ENCODE results near the gene ZNF737. TPM values are rescaled to one million over a fixed set of nuclear protein-coding genes. Genes with fewer than 3 reads are reported as not detected.
"Not testable (repeated sequence)": the region's sequence is repeated elsewhere in the genome, so short reads cannot be mapped to it uniquely, and the experiment has no call there.

The ZNF737 gene
- 10 to 100 TPM; 14.0 to 16.2 TPM for total RNA-seq

GRCh38 chr19:20565321-20566018 lies at the start of gene ZNF737:
ZNF737 (minus strand) TSS chr19:20565781; CDS start chr19:20565640, 141 bp downstream.
- Mint-ChIP-seq H3K4me1 (ENCODE audit: low read depth) (peaks cover 23% of the 10 kb centered on the region), H3K4me3 (peak within 1 kb of the TSS; percentile 93), H3K9me3 (peaks cover 32% of the 10 kb centered on the region), H3K27ac (peak within 1 kb of the TSS; percentile 97), H3K27me3 (no peaks in the 10 kb centered on the region), H3K36me3 (ENCODE audit: low read depth) (peaks cover 43% of the 10 kb centered on the region)
- peak; percentile 98 for DNase-seq
- peak; percentile 95 for ATAC-seq
- CTCF ChIA-PET, result interaction anchor here (0.9 to 1.5 kb wide), 4 partner anchors 9 to 567 kb away, joined by 3 to 5 read pairs (median 4); no protein-coding TSS in a partner anchor
- TF ChIP-seq CTCF (IDR thresholded peaks at IDR 0.05), result no peak
- intact Hi-C loops (cut with micrococcal nuclease), result loop anchor here (5.0 kb wide), 1 partner anchor 212 kb away; the partner anchor contains the start of gene ZNF66
- POLR2A ChIA-PET, result interaction anchor here (0.6 to 2.2 kb wide), 12 partner anchors 9 to 526 kb away, joined by 3 to 18 read pairs (median 3); partner anchors contain the start of genes ZNF486, ZNF626, ZNF66 and ZNF682

- H3K36me3 Mint-ChIP-seq (ENCODE audit: low read depth); ATAC-seq; intact Hi-C loops (cut with micrococcal nuclease); H3K4me1 Mint-ChIP-seq (ENCODE audit: low read depth); H3K27ac Mint-ChIP-seq; DNase-seq; CTCF ChIA-PET; H3K4me3 Mint-ChIP-seq; H3K27me3 Mint-ChIP-seq; POLR2A ChIA-PET: not testable (repeated sequence)
- H3K9me3 Mint-ChIP-seq, result peaks cover 54% of the 10 kb centered on the region
Observed at GRCh38 chr19:20614971-20615370, 49.4 kb upstream of the ZNF737 start.

GRCh38 chr19:20612711-20613316 lies 47.2 kb upstream of the ZNF737 start:
- DNase-seq, result no peak
- Mint-ChIP-seq H3K9me3 (peaks cover 54% of the 10 kb centered on the region), H3K4me3 (no peak overlapping the region), H3K4me1 (ENCODE audit: low read depth) (no peaks in the 10 kb centered on the region), H3K27me3 (no peaks in the 10 kb centered on the region), H3K27ac (no peak overlapping the region), H3K36me3 (ENCODE audit: low read depth) (no peaks in the 10 kb centered on the region)
- intact Hi-C loops (cut with micrococcal nuclease), result no loop called here
- POLR2A ChIA-PET, result interaction anchor here (0.6 kb wide), 1 partner anchor 12 kb away, joined by 3 read pairs; no protein-coding TSS in a partner anchor
- no peak for ATAC-seq
- TF ChIP-seq CTCF (IDR thresholded peaks at IDR 0.05), result no peak
- CTCF ChIA-PET, result no interaction called here

GRCh38 chr19:20611866-20612265 lies 46.3 kb upstream of the ZNF737 start:
- peaks cover 50% of the 10 kb centered on the region for H3K9me3 Mint-ChIP-seq
- TF ChIP-seq CTCF (IDR thresholded peaks at IDR 0.05), result no peak
- intact Hi-C loops (cut with micrococcal nuclease), result no loop called here
- no peak overlapping the region for H3K4me3 Mint-ChIP-seq
- H3K36me3 Mint-ChIP-seq (ENCODE audit: low read depth), result no peaks in the 10 kb centered on the region
- ATAC-seq (no peak), DNase-seq (no peak)
- POLR2A ChIA-PET, result no interaction called here
- CTCF ChIA-PET, result no interaction called here
- H3K4me1 Mint-ChIP-seq (ENCODE audit: low read depth), result no peaks in the 10 kb centered on the region
- no peak overlapping the region for H3K27ac Mint-ChIP-seq
- no peaks in the 10 kb centered on the region for H3K27me3 Mint-ChIP-seq

GRCh38 chr19:20607943-20608342 lies 42.4 kb upstream of the ZNF737 start:
- Mint-ChIP-seq H3K4me3 (no peak overlapping the region), H3K9me3 (peaks cover 38% of the 10 kb centered on the region), H3K4me1 (ENCODE audit: low read depth) (no peaks in the 10 kb centered on the region), H3K36me3 (ENCODE audit: low read depth) (no peaks in the 10 kb centered on the region), H3K27me3 (no peaks in the 10 kb centered on the region), H3K27ac (no peak overlapping the region)
- ATAC-seq, result no peak
- no peak for DNase-seq
- intact Hi-C loops (cut with micrococcal nuclease), result no loop called here
- no peak for TF ChIP-seq CTCF (IDR thresholded peaks at IDR 0.05)
- CTCF ChIA-PET, result no interaction called here
- POLR2A ChIA-PET, result no interaction called here
